ENCODE measurements around the gene PALM. TPM values are rescaled to one million over a fixed set of nuclear protein-coding genes. Genes with fewer than 3 reads are reported as not detected.
A peak's percentile ranks its signal among the peaks of the same experiment; 100 is the strongest.
"Not testable (repeated sequence)": the region's sequence is repeated elsewhere in the genome, so short reads cannot be mapped to it uniquely, and the experiment has no call there.

PALM gene
- total RNA-seq, 1 donor = not detected

DNA sequence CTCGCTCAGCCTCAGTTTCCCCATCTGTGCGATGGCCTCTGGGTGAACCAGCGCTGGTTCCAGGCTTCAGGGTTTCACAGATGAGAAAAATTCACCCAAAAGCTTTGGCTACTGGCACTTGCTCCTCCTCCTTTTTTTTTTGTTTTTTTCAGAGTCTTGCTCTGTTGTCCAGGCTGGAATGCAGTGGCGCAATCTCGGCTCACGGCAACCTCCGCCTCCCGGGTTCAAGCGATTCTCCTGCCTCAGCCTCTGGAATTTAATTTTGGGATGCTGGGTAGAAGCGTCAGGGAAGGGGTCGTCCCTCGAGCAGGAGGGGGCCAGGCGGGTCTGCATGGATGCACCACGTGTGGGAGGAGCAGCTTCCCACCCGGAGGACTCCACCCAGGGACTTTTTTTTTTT is 20.5 kb upstream of the PALM start:
- Histone ChIP-seq H3K27me3 (ENCODE audit: insufficient read depth, low read length) (no peaks in the 10 kb centered on the region), H3K4me3 (ENCODE audit: low read length) (no peak overlapping the region), H3K9me3 (ENCODE audit: low read depth, low read length) (no peaks in the 10 kb centered on the region), H3K4me1 (ENCODE audit: insufficient read depth, low read length) (no peaks in the 10 kb centered on the region)

DNA sequence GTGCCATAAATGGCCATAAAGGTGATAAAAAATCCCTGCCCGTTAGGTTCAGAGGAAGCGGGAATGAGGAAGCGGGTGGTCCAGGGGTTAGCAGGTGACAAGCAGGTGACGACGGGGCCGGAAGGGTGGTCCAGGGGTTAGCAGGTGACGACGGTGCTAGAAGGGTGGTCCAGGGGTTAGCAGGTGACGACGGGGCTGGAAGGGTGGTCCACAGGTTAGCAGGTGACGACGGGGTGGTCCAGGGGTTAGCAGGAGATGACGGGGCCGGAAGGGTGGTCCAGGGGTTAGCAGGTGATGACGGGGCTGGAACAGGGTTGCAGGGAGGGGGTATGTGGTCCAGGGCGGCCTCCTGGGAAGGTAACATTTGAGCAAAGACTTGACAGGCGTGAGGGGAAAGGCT is 19.7 kb upstream of the PALM start:
- H3K4me3 ChIP-seq (ENCODE audit: low read length) = no peak overlapping the region
- H3K27me3 ChIP-seq (ENCODE audit: insufficient read depth, low read length) = no peaks in the 10 kb centered on the region
- no peaks in the 10 kb centered on the region for H3K4me1 ChIP-seq (ENCODE audit: insufficient read depth, low read length)
- H3K9me3 ChIP-seq (ENCODE audit: low read depth, low read length) = no peaks in the 10 kb centered on the region

DNA sequence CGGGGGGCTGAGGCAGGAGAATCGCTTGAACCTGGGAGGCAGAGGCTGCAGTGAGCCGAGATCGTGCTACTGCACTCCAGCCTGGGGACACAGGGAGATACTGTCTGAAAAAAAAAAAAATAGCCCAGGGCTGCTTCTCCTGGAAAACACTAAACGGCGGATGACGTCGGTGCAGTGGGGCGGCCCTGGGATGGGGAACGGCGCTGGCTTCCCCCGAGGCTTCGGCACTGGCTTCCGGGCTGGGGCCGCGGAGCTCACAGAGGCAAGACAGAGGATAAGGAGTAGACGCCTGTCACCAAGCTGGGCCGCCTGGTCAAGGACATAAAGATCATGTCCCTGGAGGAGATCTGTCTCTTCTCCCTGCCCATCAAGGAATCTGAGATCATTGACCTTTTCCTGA is 18.5 kb upstream of the PALM start:
- no peaks in the 10 kb centered on the region for H3K27me3 ChIP-seq (ENCODE audit: insufficient read depth, low read length)
- peaks cover 6% of the 10 kb centered on the region for H3K4me1 ChIP-seq (ENCODE audit: insufficient read depth, low read length)
- no peaks in the 10 kb centered on the region for H3K9me3 ChIP-seq (ENCODE audit: low read depth, low read length)
- no peak overlapping the region for H3K4me3 ChIP-seq (ENCODE audit: low read length)

DNA sequence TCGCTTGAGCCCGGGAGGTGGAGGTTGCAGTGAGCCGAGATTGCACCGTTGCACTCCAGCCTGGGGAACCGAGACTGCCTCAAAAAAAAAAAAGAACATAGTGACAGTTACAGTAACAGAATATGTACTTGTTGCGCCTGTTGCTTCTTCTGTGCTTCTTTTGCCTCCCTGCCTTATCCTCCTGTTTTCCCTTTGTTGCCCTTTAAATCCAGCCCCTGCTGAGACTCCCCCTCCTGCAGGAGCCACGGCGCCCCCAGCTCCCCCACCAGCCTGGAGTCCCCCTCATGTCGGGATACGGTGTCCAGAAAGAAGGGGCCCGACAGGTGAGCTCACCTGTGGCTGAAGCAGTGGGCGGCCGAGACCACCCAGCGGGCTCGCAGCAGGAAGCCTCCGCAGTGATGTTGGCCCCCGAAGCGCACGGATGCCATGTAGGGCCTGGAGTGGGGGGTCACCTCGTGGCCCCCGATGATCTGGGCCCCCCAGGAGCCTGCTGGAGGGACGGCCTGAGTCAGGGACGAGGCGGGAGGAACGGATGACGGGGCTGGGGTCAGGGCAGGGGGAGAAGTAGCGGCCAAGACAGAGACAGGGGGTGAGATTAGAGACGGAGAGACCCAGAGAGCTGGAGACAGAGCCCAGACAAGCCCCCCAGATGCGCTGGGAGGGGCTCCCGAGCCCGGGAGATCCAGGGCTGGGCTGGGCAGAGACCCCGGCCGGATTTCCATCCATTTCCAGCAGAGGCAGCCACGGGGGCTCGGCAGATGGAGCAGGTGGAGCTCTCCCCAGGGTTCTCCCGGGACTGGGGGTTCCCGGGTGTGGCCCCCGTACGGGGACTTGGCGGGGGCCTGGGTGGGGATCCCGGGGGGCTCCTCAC is 14.0 kb upstream of the PALM start:
- Histone ChIP-seq H3K27me3 (ENCODE audit: insufficient read depth, low read length) (no peaks in the 10 kb centered on the region), H3K9me3 (ENCODE audit: low read depth, low read length) (no peaks in the 10 kb centered on the region), H3K4me3 (ENCODE audit: low read length) (no peak overlapping the region), H3K4me1 (ENCODE audit: insufficient read depth, low read length) (peaks cover 43% of the 10 kb centered on the region)

DNA sequence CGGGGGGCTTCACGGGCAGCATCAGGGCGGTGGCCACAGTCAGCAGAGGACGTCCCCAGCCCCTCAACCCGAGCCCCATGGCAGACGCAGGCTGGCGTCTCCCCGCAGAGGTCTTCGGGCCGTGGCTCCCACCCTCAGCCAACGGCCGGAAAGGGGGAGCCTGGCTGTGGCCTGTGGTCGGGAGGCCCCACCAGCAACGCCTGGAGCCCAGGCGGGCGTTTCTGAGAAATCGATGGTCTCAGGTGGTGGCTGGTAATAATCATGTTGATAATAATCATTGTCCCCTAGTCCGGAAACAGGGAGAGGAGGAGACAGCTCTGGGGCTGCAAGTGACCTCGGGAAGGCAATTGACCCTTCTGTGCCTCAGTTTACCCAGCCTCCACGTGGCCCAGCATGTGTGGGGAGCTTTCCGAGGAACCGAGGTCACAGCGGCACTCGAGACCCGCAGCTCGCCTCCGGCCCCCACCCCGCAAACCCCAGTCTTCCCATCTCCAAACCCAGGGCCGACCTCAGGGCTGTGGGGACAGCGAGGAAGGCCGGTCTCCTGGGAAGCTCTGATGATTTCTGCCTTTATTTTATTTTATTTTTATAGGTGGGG is 13.3 kb upstream of the PALM start, which contains the start of gene PRSS57:
Gene PRSS57, minus strand, starts transcription at position 101 of the 598 bp plus-strand sequence. Its CDS starts 22 bp downstream, at position 79.
- H3K4me1 ChIP-seq (ENCODE audit: insufficient read depth, low read length) = peaks cover 47% of the 10 kb centered on the region
- H3K4me3 ChIP-seq (ENCODE audit: low read length) = no peak within 1 kb of the TSS
- no peaks in the 10 kb centered on the region for H3K9me3 ChIP-seq (ENCODE audit: low read depth, low read length)
- H3K27me3 ChIP-seq (ENCODE audit: insufficient read depth, low read length) = no peaks in the 10 kb centered on the region

DNA sequence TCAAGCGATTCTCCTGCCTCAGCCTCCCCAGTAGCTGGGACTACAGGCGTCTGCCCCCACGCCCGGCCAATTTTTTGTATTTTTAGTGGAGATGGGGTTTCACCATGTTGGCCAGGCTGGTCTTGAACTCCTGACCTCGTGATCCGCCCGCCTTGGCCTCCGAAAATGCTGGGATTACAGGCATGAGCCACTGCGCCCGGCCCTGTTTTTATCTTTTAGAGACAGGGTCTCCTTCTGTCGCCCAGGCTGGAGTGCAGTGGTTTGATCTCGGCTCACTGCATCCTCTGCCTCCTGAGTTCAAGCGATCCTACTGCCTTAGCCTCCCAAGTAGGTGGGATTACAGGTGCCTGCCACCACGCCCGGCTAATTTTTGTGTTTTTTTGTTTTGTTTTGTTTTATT is 10.2 kb upstream of the PALM start:
- not testable (repeated sequence) for H3K4me3 ChIP-seq (ENCODE audit: low read length); H3K27me3 ChIP-seq (ENCODE audit: insufficient read depth, low read length); H3K9me3 ChIP-seq (ENCODE audit: low read depth, low read length)
- peaks cover 65% of the 10 kb centered on the region for H3K4me1 ChIP-seq (ENCODE audit: insufficient read depth, low read length)

DNA sequence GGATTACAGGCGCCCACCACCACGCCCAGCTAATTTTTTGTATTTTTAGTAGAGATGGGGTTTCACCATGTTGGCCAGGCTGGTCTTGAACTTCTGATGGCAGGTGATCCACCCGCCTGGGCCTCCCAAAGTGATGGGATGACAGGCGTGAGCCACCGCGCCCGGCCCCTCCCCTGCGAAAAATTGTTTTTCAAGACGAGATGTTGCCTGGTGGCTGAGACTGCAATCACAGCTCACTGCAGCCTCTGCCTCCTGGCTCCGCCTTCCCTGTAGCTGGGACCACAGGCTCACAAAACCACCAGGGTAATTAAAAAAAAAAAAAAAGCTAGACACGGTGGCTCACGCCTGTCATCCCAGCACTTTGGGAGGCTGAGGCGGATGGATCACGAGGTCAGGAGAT is 8.8 kb upstream of the PALM start:
- not testable (repeated sequence) for H3K9me3 ChIP-seq (ENCODE audit: low read depth, low read length); H3K4me3 ChIP-seq (ENCODE audit: low read length); H3K27me3 ChIP-seq (ENCODE audit: insufficient read depth, low read length)
- peaks cover 67% of the 10 kb centered on the region for H3K4me1 ChIP-seq (ENCODE audit: insufficient read depth, low read length)

DNA sequence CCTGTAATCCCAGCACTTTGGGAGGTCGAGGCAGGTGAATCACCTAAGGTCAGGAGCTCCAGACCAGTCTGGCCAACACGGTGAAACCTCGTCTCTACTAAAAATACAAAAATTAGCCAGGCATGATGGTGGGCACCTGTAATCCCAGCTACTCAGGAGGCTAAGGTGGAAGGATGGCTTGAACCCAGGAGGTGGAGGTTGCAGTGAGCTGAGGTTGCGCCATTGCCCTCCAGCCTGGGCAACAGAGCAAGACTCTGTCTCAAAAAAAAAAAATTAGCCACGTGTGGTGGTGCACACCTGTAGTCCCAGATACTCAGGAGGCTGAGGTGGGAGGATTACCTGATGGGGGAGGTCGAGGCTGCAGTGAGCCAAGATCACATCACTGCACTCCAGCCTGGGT is 5.9 kb upstream of the PALM start:
- H3K9me3 ChIP-seq (ENCODE audit: low read depth, low read length); H3K27me3 ChIP-seq (ENCODE audit: insufficient read depth, low read length): not testable (repeated sequence)
- H3K4me3 ChIP-seq (ENCODE audit: low read length) = peak overlapping the region; percentile 34
- H3K4me1 ChIP-seq (ENCODE audit: insufficient read depth, low read length) = peaks cover 45% of the 10 kb centered on the region

DNA sequence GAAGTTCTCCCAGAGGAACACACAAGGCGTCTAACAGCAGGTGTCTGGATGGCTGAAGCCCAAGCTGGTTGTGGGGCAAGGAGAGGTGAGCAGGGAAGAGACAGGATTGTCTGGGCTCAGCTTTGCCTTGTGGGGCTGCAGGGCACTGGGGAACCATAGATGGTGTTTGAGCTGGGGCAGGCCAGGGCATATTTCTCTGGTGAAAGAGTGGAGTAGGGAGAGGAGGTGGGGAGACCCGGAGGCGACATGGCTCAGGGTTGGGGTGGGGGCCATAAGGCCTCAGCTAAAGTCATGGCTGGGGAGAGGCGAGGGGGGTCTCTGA is 5.4 kb upstream of the PALM start:
- H3K4me3 ChIP-seq (ENCODE audit: low read length) = peak overlapping the region; percentile 34
- H3K4me1 ChIP-seq (ENCODE audit: insufficient read depth, low read length) = peaks cover 41% of the 10 kb centered on the region
- H3K27me3 ChIP-seq (ENCODE audit: insufficient read depth, low read length) = peaks cover 6% of the 10 kb centered on the region
- H3K9me3 ChIP-seq (ENCODE audit: low read depth, low read length) = no peaks in the 10 kb centered on the region

DNA sequence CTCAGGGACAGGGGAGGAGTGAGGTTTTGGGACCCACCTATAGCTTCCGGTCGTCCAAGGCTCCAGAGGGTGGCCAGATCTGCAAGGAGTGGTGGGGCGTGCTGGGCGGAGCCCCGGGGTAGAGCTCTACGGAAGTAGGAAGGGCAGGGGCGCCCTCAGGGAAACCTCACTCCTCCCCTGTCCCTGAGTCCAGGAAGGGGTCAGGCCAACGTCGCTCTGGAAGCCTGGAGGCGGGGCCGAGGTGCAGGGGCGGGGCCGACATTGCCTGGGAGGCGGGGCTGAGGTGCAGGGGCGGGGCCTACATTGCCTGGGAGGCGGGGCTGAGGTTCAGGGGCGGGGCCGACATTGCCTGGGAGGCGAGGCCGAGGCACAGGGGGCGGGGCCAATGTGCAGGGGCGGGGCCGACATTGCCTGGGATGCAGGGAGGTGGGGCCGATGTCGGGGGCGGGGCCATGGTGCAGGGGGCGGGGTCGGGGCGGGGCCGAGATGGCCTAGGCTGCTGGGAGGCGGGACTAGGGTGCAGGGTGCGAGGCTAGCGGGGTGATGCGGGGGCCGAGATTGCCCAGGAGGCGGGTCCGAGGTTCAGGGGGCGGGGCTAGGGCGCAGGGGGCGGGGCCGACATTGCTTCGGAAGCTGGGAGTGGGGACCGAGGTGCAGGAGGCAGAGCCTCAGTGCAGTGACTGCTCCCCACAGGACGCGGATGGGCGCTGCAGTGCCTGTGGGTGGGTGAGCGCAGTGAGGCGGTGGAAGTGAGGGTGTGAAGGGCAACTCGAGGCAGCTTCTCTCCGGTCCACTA is 4.9 kb upstream of the PALM start:
- Histone ChIP-seq H3K4me1 (ENCODE audit: insufficient read depth, low read length) (peaks cover 37% of the 10 kb centered on the region), H3K9me3 (ENCODE audit: low read depth, low read length) (no peaks in the 10 kb centered on the region), H3K4me3 (ENCODE audit: low read length) (peak overlapping the region; percentile 34), H3K27me3 (ENCODE audit: insufficient read depth, low read length) (peaks cover 8% of the 10 kb centered on the region)

DNA sequence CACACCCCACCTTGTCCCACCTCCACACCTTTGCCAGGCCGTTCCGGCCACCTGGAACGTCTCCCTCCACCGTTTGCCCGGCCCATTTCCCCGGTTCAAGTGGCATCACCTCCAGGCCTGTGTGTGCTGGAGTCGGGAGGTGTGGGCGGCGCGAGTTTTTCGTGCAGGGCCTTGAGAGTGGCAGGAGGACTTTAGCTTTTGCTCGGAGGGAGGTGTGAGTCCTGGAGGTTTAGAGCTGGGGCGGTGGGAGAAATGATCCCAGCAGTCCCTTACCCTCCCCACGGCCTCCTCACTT is 4.3 kb upstream of the PALM start:
- no peak overlapping the region for H3K4me3 ChIP-seq (ENCODE audit: low read length)
- H3K27me3 ChIP-seq (ENCODE audit: insufficient read depth, low read length) = peaks cover 8% of the 10 kb centered on the region
- H3K4me1 ChIP-seq (ENCODE audit: insufficient read depth, low read length) = peaks cover 31% of the 10 kb centered on the region
- no peaks in the 10 kb centered on the region for H3K9me3 ChIP-seq (ENCODE audit: low read depth, low read length)

DNA sequence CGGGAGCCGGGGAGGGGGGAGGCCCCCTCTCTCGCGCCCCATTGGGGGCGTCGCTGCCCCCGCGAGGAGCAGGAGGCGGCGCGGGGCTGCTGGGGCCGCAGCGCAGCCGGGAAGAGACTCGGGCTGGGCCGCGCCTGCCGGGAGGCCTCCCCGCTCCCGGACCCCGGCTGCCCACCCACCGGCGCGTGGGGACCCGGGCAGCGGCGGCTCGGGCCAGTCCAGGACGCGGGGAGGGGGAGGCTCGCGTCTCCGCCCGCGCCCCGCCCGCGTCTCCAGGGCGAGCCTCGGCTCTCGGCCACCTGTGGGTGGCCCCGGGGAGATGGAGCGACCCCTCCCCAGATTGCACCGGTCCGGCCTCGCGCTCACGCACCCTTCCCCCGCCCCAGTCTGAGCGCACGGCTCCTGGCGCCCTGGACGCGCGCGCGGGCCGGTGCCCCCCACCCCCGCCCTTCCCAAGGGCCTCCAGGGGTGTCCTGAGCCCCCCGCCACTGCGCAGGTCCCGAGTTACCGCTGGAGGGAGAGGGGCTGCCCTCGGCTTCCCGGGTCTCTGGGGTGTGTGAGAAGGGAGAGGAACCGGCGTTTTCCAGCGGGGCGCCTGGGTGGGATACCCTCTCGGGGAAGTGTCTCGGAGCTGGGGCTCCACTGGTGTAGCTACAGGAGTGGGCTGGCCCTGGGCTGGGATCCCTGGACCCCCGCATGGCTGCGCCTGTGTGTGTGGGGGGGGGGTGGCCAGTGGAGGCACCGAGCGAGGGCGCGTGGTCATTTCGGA is 645 bp downstream of the PALM start:
- H3K27me3 ChIP-seq (ENCODE audit: insufficient read depth, low read length) = peaks cover 8% of the 10 kb centered on the region
- H3K9me3 ChIP-seq (ENCODE audit: low read depth, low read length) = no peaks in the 10 kb centered on the region
- H3K4me1 ChIP-seq (ENCODE audit: insufficient read depth, low read length) = peaks cover 4% of the 10 kb centered on the region
- H3K4me3 ChIP-seq (ENCODE audit: low read length) = no peak overlapping the region

DNA sequence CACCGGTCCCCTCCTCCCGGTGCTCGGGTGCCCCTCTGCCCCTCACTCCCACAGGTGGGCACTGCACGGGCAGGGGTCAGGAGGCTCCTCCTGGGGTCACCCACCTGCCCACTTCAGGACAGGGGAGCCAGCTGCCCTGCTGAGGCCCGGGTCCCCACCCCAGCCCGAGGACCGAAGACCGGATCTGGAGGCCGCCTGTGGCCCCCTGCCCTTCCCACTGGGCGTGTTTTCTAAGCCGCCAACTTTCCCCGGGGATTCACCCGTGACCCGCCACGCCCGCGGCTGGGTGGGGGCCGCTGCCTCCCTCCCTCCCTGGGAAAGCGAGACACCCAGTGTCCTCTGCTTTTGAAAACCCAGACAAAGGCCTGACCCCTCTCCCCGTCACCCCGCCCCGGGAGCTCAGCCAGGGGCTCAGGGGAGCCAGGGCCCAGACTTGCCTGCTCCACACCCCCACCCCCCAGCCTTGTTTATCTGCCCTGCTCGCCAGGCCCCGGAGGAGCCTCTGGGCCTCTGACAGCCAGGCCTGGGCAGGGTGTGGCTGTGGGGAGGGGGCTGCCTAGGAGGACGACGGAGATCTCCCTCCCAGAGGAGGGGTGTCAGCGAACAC is 1.3 kb downstream of the PALM start:
- peaks cover 8% of the 10 kb centered on the region for H3K27me3 ChIP-seq (ENCODE audit: insufficient read depth, low read length)
- no peaks in the 10 kb centered on the region for H3K9me3 ChIP-seq (ENCODE audit: low read depth, low read length)
- H3K4me3 ChIP-seq (ENCODE audit: low read length) = no peak overlapping the region
- H3K4me1 ChIP-seq (ENCODE audit: insufficient read depth, low read length) = no peaks in the 10 kb centered on the region

DNA sequence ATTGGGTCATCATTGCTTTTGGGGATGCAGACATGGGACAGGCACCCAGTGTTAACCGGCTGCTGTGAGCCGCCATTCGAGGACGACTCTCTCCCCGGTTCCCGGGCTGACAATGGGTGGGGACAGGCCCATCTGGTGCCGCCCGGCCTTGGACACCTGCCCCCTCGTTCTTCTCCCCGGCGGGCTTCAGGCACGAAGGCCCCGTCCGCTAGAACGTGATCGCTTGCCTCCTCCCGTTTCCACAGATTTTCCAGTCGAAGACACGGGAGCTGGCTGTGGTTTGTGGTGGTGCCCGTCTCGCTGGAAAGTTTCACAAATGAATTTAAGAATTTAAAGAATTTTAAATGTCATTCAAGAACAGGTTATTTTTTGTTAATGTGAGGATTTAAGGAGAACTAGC is 2.0 kb downstream of the PALM start:
- Histone ChIP-seq H3K4me3 (ENCODE audit: low read length) (no peak overlapping the region), H3K4me1 (ENCODE audit: insufficient read depth, low read length) (no peaks in the 10 kb centered on the region), H3K27me3 (ENCODE audit: insufficient read depth, low read length) (peaks cover 8% of the 10 kb centered on the region), H3K9me3 (ENCODE audit: low read depth, low read length) (no peaks in the 10 kb centered on the region)

DNA sequence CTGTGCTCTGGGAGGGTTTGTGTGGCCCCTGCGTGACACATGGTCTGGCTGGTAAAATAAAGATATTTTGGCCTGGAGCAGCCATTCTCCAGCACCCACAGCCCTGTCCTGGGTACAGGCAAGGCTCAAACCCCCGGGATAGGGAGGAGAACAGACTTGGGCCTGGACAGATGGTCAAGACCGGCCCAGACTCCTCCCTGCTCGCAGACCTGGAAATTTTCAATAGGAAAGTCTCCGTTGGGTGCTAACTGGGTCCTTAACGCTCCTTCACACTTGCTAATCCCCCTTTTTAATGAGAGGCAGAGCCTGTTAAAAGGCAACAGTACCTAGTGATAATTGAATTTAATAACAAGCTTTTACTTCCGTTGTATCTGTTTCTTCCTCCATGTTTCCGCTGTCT is 2.5 kb downstream of the PALM start:
- peaks cover 8% of the 10 kb centered on the region for H3K27me3 ChIP-seq (ENCODE audit: insufficient read depth, low read length)
- no peaks in the 10 kb centered on the region for H3K9me3 ChIP-seq (ENCODE audit: low read depth, low read length)

More for the DNA sequence above, 2.5 kb downstream of the PALM start:
- no peak overlapping the region for H3K4me3 ChIP-seq (ENCODE audit: low read length)
- no peaks in the 10 kb centered on the region for H3K4me1 ChIP-seq (ENCODE audit: insufficient read depth, low read length)
